Activated CD8-positive, alpha-beta memory T cell treated with anti-CD3 and anti-CD28 coated beads, Interleukin-2, amount 50 U/mL, for 48 hours (primary cell): Measurements from ENCODE around the gene CACNA1A.
"Not testable (repeated sequence)": the region's sequence is repeated elsewhere in the genome, so short reads cannot be mapped to it uniquely, and the experiment has no call there.

Experiments
- DNase-seq: peaks from one replicate; pipeline ENCODE4 v3.0.0-alpha.2; 2020

Gene CACNA1A

DNA sequence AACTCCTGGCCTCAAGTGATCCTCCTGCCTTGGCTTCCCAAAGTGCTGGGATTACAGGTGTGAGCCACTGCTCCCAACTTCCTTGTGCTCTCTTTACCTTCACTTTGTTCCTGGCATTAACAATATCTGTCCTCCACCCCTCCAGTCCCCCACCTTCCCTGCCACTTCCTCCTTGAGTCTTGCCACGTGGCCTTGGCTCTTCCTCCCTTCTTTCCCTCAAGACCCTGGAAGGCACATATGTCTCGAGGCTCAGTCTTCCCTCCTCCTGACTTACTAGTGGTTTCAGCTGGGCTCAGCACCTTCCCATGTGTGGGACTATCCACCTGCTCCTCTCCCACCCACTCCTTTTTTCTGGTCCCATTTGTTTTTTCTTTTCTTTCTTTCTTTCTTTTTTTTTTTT lies 285.4 kb downstream of the CACNA1A start:
- DNase-seq = no peak

DNA sequence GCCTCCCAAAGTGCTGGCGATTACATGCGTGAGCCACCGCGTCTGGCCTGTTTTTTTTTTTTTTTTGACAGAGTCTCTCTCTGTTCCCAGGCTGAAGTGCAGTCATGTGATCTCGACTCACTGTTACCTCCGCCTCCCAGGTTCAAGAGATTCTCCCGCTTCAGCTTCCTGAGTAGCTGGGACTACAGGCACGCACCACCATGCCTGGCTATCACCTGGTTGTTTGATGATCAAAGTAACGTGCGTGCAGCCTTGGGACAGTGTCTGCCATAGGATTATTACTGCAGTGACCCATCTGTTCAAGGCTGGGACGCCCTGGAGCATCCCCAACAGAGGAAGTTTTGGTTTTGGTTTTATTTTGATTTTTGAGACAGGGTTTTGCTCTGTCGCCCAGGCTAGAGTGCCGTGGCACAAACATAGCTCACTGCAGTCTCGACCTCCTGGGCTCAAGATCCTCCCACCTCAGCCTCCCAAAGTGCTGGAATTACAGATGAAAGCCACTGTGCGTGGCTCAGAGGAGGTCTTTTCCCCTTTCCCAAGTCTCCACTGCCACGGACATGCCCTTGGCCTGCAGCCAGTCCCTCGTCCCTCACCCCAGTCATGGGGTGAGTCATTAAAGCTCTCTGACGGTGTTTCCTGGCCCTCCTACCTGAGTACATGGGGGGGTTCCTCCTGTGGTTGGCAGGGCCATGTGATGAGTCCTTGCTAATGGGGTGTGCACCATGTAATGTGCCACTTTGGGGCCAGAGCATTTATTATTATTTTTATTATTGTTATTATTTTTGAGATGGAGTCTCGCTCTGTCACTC lies 290.5 kb downstream of the CACNA1A start:
- no peak for DNase-seq

DNA sequence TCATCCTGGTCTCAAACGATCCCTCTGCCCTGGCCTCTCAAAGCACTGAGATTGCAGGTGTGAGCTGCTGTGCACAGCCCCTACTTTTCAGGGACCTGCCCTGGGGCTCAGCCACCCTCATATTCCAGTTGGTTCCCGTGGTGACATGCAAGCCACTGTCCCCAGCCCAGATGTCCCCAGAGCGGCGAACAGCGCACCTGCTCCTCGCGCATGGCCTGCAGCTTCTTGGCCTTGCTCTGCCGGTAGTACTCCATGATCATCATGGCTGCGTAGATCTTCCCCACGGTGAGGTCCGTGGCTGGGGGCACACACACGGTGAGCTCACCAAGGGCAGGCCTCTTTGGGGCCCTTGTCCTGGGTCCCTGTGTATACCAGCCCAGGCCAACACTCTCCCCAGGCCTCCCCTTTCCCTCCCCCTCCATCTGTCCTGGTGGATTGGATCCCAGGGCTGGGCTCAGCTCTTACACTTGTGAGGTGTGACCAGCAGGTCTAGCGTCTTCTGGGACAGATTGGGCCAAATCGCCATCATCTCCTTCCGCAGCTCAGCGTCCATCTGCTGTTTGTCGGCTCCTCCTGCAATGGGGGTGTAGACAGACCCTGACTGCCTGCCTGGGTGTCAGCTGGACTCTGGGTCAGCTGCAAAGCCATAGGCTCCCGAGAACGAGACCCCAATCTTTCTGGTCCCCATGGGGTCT lies 292.1 kb downstream of the CACNA1A start:
- DNase-seq = no peak

DNA sequence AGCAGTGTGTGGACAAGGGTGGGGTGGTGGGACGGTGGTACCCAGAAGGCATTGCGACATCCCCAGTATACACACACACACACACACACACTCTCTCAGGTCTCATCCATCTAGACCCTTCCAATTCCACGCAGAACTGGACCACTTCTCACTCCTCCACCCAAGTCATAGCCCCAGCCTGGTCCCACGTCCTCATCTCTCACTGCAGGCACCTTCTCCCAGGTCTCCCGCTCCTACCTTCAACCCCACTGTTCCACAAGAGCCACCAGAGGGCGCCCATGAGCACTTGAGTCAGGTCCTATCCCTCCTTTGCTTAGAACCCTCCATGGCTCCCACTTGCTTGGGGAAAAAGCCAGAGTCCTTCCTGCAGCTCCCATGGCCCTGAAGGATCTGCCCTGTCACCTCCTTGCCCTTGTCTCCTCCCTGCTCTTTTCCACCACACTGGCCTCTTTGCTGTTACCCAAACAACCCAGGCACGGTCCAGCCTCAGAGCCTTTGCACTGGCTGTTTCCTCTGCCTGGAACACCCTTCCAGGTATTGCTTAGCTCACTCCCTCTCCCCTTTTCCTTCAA lies 293.4 kb downstream of the CACNA1A start:
- peak; percentile 91 for DNase-seq

DNA sequence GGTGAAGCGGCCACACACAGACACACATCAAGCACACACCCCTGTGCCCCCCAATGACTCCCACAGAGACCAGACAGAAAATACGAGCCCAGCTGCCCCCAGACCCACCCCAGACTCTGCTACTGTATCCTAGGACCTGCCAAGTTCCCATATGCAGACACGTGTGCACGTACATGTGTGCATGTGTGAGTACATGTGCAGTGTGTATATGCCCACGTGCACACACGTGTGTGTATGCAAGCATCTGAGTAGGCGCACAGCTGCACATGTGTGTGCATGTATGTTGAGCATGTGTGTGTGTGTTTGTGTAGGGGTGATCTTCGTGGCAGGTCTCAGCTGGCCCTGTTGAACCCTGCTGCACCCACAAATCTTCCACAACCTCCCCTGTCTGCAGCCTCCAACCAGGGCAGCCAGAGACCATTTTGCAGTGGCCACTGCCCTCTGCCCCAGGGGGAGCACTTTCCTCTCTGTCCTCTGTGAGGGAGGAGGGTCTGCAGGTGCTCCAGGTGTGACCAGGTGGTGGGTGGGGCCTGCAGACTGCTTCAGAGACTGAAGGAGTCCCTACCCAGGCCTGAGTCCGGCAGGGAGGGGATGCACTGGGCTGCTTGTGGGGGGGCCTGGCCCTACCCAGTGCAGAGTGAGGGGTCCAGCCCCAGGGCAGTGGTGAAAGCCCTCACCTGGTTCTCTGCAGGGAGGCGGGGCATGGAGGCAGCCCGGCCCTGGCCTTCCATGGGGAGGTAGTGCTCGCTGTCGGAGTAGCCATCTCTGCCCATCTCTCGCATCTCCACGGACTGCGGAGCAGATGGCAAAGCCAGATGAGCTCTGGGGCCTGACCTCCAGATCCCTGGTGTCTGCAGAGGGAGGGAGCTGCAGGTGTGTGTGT lies 294.6 kb downstream of the CACNA1A start:
- no peak for DNase-seq

DNA sequence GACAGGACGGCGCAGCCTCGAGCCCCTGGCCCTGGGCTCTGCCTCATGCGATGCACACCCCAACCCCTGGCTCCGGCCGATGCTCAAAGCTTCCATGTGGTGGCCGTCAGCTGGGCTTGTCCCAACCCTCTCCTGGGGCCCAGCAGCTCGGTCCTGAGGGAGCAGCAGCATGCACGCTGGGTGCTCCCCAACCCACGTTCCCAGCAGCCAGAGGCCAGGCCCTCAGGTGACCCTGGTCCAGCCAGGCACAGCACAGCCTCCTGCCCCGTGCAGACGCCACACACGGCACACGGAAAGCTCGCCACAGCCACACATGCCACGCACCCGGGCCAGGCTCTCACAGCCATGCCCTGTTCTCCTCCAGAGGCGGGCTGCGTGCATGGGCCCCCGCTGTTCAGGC lies 295.3 kb downstream of the CACNA1A start:
- DNase-seq = no peak

DNA sequence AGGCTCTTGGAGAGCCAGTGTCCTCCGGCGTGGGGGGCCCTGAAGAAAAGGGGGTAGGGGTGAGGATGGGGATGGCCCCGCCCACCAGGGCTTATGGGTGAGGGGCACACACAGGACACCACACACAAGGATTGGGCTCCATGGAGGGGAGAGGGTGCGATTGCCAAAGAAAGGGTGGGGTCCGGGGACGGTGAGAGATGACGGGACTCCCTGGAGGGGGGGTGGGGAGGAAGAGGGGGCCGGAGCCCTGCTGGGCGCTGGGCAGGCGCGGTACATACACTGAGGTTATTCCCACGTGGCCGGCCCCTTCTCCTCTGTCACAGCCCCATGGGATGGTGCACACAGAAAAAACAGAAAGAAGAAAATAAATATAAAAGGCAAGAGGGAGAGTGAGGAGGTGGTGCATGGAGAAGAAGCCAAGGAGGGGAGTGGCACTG lies 295.9 kb downstream of the CACNA1A start:
- DNase-seq = no peak

DNA sequence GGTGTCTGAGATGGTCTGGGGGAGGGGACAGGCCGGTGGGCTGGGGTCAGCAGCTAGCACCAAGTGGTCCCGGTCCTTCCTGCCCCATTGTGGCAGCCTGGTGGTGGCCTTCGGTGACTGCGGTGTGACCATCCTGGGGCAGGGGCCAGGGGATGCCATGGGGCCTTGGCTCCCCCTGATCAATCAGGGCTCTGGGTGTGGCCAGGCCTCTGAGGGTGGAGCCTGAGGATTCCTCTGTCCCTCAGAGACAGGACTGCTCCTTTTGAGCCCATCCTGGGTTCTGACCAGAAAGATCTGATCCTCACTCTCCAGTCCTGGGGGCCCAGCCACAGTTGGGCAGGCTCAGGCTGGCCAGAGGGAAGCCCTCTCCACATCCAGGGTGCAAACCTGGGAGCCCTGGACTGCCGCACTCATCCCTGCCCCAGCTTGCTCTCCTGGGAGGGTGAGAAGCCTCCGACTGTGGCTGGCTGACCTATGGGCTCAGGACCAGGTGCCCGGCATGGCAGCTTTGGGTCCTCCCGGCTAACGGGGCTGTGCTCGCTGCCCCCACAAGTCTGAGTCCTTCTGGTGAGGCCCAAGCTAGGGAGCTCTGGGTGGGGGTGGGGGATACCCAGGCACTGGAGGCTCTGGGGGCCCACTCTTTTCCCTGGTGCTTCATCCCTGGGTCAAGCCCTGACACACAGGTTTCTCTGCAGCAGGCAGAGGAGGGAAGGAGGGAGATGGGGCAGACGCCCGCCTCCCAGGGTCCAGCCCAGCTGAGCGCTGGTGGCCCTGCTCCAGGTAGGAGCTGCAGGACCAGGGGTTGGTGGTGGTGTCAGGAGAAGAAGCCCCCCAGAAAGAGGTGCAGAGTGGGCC lies 296.6 kb downstream of the CACNA1A start:
- no peak for DNase-seq

DNA sequence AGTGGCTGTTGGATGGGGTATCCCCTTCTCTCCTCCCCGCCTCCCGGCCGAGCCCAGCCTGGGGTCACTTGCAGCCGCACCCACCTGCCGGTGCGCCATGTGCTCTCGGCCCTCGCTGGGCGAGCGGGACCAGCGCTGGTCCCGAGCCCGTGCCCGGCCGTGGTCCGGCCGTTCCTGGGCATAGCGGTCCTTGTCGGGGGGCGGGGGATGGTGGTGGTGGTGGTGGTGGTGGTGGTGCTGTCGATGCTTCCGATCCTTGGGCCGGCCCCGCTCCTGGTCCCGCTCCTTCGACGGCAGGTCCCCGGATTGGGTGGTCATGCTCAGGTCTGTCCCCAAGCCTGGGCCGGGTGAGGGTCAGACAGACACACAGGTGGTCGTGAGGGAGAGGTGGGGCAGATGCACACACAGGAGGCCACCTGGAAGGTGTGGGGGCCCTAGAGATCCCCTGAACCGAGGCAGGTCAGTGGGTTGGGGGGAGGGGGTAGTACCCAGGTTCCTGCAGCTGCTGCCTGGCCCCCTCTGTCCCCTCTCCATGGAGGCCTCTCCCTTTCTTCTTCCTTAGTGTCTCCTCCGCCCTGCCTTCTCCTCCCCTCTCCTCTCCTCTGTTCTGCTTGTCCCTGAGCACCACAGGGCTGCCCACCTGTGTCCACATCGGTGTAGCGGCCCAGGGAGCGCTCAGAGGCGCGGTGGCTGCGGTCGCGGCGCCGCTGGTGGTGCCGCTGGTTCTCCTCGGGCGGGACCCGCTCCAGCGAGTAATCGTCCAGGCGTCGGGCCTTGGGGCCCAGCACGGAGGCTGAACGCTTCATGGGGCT lies 297.4 kb downstream of the CACNA1A start:
- no peak for DNase-seq

DNA sequence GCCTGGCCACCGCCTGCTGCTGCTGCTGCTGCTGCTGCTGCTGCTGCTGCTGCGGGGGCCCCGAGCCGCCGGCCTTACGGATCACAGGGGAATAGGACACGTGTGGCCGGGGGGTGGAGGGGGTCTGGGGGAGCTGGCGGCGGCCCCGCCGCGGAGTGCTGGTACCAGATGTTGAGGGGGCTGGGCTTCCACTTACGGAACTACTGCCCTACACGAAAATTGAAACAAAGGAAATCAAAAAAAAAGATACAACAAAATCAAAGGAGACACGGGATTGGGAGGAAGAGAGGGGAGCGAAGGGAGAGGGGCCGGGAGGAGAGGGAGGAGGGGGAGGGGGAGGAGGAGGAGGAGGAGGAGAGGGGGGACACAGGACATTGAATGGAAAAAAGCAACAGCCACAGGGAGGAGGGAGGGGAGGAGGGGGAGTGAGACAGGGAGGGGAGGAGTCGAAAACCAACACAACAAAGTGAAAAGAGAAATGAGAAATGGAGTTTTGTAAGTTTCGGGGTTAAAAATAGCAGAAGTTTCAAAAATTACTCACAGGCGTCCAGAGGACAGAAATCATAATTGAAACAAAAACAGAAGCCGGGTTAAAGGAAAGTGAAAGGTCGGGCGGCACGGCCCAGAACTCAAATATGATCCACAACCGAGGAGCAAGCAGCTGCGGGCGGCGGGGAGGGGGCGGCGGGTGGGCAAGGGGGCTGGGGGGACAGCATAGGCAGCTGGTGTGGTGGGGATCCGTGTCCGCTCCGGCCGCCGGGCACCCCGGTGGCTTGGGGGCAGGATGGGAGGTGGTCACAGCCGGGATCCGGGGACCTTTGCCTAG lies 298.2 kb downstream of the CACNA1A start:
- peak; percentile 63 for DNase-seq

DNA sequence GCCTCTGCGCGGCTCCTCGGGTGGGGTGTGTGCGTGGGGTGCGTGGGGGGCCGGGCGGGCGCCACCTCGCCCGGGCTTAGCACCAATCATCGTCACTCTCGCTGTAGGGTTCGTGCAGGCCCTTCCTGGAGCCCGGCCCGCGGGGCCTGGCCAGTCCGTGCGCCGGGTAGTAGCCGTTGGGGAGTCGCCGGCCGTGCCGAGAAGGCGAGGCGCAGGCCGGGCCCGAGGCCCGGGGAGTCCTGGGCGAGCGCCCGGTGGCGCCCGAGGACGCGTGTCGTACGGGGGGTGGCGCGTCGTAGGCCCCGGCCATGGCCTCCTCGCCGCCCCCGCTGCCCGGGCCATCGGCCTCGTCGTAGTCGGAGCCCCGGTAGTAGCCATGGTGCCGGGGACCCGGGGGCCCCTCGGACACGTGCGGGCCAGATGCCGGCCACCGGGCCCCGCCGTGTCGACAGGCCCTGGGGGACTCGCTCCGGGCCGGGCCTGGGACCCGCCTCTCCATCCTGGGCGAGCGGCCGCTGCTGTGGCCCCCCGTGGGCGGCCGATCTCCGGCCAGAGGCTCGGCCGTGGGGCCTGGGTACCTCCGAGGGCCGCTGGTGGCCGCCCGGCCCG lies 298.9 kb downstream of the CACNA1A start:
- no peak for DNase-seq

DNA sequence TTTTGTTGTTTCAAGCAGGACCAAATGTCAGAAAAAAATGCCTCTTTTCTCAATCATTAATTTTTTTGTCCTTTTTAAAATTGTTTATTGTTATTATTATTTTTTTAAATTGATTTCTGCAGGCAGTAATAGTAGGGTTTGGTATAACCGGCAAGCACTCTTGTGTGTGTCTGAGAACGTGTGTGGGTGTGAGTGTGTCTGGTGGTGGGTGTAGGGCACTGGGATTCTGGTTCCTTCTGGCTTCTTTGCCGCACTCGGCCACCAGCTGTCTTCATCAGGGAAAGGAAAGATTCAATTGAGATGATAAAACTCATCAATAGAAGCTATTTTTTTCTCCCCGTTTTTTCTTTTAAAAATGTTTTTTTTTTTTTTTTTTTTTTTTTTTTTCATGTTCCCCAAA lies 299.7 kb downstream of the CACNA1A start:
- DNase-seq = no peak

DNA sequence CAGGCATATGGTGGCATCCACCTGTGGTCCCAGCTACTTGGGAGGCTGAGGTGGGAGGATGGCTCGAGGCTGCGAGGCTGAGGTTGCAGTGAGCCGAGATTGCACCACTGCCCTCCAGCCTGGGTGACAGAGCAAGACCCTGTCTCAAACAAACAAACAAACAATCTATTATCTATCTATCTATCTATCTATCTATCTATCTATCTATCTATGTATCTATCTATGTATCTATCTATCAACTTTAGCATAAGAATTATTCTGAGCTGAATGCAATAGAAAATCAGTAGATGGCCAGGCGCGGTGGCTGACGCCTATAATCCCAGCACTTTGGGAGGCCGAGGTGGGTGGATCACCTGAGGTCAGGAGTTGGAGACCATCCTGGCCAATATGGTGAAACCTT lies 304.2 kb downstream of the CACNA1A start:
- not testable (repeated sequence) for DNase-seq

DNA sequence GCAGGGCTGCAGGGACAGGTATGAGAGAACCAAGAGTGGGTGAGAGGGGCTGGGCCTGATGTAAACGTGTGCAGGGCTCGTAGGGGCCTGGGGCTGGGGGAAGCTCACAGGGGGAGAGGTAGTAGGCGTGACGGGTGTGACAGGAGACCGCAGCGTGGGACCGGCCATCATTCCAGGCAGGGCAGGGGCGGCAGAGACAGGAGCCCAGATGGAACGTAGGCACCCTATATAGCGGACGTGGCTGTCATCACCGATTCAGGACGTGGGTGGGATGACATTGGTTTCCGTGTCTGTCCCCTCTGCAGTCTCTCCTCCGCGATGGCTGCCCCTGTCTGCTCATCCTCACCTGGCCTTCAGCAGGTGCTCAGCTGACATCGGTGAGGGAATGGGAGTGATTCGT lies 307.6 kb downstream of the CACNA1A start:
- DNase-seq = no peak

DNA sequence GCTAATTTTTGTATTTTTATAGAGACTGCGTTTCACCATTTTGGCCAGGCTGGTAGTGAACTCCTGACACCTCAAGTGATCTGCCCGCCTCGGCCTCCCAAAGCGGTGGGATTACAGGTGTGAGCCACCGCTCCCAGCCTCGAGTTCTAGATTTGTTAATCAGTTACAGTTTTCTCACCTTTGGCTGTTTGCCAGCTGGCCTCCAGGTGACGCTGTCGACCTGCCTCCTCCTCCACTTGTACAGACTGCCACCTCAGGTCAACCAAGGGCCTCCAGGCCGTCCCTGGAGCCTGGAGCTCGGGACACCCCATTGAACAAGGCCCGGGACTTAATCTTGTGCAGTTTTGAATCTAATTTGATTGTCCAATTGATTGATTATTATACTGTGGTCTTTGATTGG lies 310.6 kb downstream of the CACNA1A start:
- peak; percentile 75 for DNase-seq

DNA sequence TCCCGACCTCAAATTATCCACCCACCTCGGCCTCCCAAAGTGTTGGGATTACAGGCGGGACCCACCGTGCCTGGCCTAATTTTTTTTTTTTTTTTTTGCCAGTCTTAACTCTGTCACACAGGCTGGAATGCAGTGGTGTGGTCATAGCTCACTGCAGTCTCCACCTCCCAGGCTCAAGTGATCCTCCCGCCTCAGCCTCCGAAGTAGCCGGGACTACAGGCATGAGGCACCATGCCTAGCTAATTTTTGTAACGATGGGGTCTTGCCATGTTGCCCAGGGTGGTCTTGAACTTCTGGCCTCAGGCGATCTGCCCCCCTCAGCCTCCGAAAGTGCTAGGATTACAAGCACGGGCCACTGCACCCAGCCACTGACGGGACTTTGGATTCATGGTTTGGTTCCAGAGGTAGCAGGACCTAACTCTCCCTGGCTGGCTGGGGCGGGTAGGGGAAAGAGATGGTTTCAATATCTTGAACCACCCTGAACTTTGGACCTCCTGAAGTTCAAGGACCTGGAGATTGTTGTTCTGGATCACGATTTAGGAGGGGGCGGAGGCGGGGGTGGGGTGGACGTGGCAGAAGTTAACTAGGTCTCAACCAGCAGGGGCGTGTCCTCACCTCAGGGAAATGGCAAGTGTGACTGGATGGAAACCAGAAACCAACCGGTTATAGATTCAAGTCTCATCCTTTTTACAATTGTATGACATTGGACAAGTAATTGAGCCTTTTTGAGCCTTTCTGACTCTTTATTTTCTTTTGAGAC lies 315.3 kb downstream of the CACNA1A start:
- DNase-seq = no peak

DNA sequence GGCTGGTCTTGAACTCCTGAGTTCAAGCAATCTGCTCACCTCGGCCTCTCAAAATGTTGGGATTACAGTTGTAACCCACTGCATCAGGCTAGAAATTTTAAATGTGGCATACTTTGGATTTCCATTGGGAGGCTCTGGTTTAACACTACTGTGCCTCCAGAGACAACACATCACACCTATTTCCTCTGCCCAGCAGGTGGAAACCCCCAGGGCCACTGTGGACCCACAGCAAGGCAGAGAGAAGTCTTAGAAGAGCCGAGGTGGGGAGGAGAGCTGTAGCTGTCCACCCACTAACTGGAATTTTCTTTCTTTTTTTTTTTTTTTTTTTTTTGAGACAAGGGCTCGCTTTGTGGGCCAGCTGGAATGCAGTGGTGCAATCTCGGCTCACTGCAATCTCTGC lies 316.7 kb downstream of the CACNA1A start:
- DNase-seq = no peak

DNA sequence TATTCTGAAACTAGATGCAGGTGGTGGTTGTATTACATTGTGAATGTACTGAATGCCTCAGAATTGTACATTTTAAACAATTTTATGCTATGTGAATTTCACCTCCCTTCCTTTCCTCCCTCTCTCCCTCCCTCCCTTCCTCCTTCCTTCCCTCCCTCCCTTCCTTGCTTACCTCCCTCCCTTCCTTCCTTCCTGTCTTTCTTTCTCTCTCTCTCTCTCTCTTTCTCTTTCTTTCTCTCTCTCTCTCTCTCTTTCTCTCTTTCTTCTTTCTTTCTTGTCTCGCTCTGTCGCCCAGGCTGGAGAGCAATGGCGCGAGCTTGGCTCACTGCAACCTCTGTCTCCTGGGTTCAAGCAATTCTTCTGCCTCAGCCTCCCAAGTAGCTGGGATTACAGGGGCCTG lies 318.9 kb downstream of the CACNA1A start:
- DNase-seq = no peak

DNA sequence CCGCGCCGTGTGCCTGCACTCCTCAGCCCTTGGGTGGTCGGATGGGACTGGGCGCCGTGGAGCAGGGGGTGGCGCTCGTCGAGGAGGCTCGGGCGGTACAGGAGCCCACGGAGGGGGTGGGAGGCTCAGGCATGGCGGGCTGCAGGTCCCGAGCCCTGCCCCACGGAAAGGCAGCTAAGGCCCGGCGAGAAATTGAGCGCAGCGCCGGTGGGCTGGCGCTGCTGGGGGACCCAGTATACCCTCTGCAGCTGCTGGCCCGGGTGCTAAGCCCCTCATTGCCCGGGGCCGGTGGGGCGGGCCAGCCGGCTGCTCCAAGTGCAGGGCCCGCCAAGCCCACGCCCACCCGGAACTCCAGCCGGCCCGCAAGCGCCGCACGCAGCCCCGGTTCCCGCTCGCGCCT lies 319.6 kb downstream of the CACNA1A start:
- DNase-seq = not testable (repeated sequence)
